HG03565 (cell line): ENCODE data around the gene PRICKLE4.
"Not testable (repeated sequence)": the region's sequence is repeated elsewhere in the genome, so short reads cannot be mapped to it uniquely, and the experiment has no call there.

Experiments
- ATAC-seq: cut with Tn5 transposase; IDR thresholded peaks from one replicate; pipeline ENCODE4 v1.9.1; 2021; ENCODE audit warnings: mild to moderate bottlenecking, moderate library complexity; ENCODE audit not compliant: unreplicated experiment

PRICKLE4 gene

GRCh38 chr6:41790045-41790444, 9.5 kb downstream of the PRICKLE4 start:
- no peak for ATAC-seq

- ATAC-seq: no peak
These were observed 10.7 kb downstream of the PRICKLE4 start for GRCh38 chr6:41791305-41791704.

DNA sequence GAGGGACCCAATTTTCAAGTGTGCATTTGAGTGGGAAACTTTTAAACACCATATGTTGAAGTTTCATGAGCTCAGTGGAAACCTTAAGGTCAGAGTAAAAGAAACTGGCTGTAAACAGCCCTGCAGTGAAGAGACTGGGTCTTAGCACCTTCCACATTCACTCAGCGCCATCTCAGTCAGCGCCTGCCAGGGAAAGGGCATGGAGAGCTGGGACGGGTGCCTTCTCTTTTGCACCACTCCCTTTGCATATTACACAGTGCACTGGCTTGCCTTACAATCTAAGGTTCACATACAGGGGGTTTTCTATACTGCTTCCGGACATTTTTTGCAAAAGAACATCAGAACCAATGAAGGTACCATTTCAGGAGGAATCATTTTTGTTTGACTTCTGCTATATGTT, 11.4 kb downstream of the PRICKLE4 start:
- no peak for ATAC-seq

GRCh38 chr6:41796474-41796873, 15.9 kb downstream of the PRICKLE4 start:
- no peak for ATAC-seq

GRCh38 chr6:41798901-41799558, 18.4 kb downstream of the PRICKLE4 start:
- no peak for ATAC-seq

DNA sequence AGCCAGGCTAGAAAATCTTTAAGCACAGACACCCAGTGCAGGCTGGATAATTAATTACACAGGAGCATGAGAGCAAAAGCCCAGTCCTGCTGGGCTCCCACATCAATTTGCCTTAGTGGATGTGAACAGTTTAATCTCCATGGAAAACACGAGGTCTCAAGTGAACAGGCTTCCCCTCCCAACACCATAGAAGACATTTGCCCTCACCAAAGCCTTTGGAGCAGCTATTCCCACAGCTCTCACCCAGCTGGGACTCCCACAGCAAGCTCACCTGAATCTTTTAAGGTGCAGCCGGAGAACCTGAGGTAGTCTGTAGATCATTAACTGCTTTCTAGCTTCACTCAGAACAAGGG, 19.0 kb downstream of the PRICKLE4 start:
- ATAC-seq: no peak

GRCh38 chr6:41801380-41801779, 20.8 kb downstream of the PRICKLE4 start:
- no peak for ATAC-seq

- ATAC-seq: no peak
These were observed 25.5 kb downstream of the PRICKLE4 start for GRCh38 chr6:41805830-41806774.

- no peak for ATAC-seq
These were observed 30.5 kb downstream of the PRICKLE4 start for GRCh38 chr6:41811095-41811494.

- ATAC-seq: not testable (repeated sequence)
These were observed 31.4 kb downstream of the PRICKLE4 start for GRCh38 chr6:41811946-41812345.

GRCh38 chr6:41813469-41813868, 32.9 kb downstream of the PRICKLE4 start:
- ATAC-seq: no peak

DNA sequence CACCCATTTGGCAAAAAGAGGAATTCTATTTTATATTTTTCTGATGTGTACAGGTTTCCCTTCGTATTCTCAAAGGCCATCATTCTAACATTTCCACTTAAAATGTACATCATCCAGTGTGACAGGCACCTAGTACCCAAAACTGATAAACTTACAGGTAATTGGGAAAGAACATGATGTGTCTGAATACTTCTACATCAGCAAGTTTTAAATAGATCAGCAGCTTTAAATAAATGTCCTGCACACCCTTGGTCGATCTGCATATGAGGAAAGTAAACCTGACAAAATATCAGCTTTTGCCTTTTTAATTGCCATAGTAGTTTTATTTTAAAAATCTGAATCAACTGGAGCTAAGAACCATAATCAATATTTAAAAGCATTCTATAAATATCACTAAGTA, 33.4 kb downstream of the PRICKLE4 start:
- no peak for ATAC-seq

- ATAC-seq: no peak
These were observed 34.0 kb downstream of the PRICKLE4 start for GRCh38 chr6:41814629-41815028.

GRCh38 chr6:41815587-41815986, 35.0 kb downstream of the PRICKLE4 start:
- no peak for ATAC-seq

DNA sequence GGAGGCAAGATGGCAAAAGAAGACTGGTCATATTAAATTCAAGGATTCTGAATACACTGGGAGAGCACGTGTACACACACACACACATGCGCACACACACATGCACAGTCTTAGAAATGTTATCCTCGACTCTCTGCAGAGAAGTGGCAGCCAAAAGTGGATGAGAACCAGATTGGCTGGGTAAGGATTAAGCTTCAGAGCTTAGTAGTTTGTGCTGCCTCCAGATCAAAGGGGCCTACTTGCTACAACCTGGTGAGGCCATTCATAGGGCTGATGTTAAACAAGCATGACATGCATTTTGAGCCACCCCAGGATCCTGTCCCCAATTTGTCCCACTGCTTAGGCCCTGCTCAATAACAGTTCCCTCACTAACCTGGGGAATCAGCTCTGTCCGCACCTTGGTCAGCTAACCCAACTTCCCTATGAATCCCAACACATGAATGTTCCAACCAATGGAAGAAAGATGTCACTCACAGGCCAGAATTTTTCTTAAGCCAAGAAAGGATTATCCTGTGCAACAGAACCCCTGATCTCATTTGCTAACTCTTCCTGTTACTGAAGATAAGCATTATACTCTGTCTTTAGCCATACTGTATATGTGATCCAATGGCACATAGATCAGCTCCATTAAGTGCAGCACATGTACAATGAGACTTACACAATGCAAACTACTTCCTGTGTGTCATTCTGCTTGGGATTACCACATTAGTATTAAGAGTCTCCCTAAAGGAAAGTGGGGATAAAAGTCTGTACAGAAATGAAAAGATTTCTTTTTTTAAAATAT, 37.9 kb downstream of the PRICKLE4 start:
- ATAC-seq: no peak

DNA sequence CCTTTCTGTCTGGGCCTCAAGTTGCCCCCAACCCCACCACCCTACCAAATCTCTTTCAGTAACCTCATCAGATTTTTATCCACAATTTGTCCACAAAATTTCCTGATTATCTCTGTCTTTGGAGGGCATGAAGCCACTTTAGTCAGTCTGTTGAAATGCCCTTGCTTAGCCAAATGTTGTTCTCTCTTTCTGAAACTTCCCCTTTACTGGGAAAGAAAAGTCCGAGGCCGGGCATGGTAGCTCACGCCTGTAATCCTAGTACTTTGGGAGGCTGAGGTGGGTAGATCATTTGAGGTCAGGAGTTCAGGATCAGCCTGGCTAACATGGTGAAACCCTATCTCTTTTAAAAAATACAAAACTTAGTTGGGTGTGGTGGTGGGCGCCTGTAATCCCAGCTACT, 40.7 kb downstream of the PRICKLE4 start:
- ATAC-seq: no peak

- ATAC-seq: no peak
These were observed 41.4 kb downstream of the PRICKLE4 start for GRCh38 chr6:41822021-41822420.

DNA sequence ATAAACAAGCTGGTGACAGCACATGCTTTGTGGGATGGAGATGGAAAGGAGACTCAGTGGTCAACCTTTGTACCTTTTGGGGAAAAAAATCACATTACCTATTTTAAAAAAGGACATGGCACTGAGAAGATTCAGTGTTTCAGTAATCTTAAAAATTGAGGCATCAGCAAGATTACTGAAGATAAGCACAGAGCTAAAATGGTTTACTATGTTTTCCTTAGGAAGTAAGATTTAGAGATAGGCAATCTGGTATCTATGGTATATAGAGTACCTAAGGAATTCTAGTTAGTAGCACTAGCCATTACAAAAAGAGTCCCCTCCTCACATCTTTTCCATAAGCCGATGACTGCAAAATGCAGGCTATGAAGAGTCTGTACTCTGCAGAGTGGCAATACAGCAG, 42.6 kb downstream of the PRICKLE4 start:
- no peak for ATAC-seq

DNA sequence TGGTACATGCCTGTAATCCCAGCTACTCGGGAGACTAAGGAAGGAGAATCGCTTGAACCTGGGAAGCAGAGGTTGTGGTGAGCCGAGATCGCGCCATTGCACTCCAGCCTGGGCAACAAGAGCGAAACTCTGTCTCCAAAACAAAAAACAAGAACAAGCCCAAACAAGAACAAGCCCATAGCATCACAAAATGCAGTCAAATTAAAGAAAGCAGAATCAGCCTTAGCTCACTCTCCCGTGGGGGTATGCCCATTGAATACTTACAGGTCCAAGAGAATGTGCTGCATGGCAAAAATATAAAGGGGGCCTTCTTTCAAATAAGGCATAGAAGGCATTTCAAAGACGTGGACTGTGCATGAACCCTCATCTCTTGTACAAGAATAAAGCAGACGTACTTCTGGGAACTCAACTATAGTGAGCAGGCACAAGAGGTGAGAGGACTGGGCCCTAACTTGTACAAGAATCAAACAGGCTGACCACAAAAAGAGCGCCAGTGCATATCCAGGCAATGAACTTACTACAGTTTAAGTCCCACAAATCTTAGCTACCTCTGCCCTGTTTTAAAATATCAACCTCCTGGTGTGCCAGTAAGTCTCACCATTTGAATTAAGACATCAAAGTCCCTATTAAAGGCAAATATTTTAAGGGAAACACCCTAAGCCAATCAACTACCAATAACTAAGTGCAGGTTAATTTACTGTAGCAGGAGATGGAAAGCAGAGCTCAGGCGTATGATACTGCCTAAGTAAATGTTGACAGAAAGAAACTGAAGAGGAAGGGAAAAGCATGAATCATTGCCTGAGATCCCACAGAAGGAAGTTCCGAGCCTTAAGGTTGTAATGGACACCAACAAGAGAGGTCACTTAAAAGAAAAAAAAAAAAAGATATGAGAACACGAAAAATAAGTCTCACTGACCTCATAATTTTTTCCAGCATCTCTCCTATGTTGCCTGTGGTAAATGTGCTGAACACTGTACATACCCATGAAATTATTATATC, 44.3 kb downstream of the PRICKLE4 start:
- no peak for ATAC-seq

DNA sequence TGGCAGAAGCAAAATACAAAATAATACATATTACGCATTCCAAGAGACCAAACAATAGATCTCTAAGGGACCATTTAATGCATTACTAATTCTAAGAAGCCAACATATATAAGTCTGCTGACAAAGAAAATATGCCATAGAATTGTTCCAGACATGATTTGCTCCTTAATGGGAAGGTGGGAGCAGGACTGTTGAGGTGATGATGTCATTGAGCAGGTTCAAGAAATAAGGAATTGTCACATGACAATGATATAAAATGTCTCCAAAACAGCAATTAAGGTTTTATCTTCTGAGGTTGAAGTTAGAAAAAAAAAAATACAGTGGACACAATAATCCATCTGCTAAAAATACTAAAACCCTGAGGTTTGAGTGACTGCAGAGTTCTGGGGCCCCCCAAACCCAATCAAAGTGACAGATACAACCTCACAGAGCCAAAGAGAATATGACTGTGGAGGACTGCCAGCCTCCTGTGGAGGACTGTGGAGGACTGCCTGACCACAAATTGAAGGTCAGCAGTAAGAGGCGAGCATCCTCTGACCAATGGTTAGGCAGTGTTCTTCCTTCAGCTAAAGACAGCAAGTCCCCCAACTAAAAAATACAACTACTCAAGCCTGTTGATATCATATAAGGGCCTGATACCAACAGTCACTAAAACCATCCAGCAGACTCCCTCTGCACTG, 45.9 kb downstream of the PRICKLE4 start:
- ATAC-seq: no peak
